ENCODE data around the gene SHISAL1. TPM values are rescaled to one million over a fixed set of nuclear protein-coding genes. Genes with fewer than 3 reads are reported as not detected.
A peak's percentile ranks its signal among the peaks of the same experiment; 100 is the strongest.

The SHISAL1 gene
- total RNA-seq, 1 donor from 2014 or later, result 7.5 TPM

- Mint-ChIP-seq H3K27ac (ENCODE audit: unreplicated experiment) (no peak overlapping the region), H3K4me3 (ENCODE audit: unreplicated experiment) (no peak overlapping the region), H3K36me3 (ENCODE audit: low read depth) (peaks cover 28% of the 10 kb centered on the region), H3K9me3 (ENCODE audit: low read depth) (peaks cover 17% of the 10 kb centered on the region), H3K27me3 (ENCODE audit: low read depth) (peaks cover 19% of the 10 kb centered on the region), H3K4me1 (ENCODE audit: low read depth) (no peaks in the 10 kb centered on the region)
- TF ChIP-seq CTCF (IDR thresholded peaks at IDR 0.05), result no peak
- DNase-seq (ENCODE audit: low spot score), result peak; percentile 72
Measured at GRCh38 chr22:44247923-44248892, 64.5 kb downstream of the SHISAL1 start.

- H3K4me3 Mint-ChIP-seq (ENCODE audit: unreplicated experiment), result no peak overlapping the region
- H3K36me3 Mint-ChIP-seq (ENCODE audit: low read depth), result peaks cover 27% of the 10 kb centered on the region
- H3K4me1 Mint-ChIP-seq (ENCODE audit: low read depth), result no peaks in the 10 kb centered on the region
- no peak for TF ChIP-seq CTCF (IDR thresholded peaks at IDR 0.05)
- H3K9me3 Mint-ChIP-seq (ENCODE audit: low read depth), result peaks cover 17% of the 10 kb centered on the region
- peak; percentile 35 for DNase-seq (ENCODE audit: low spot score)
- peaks cover 23% of the 10 kb centered on the region for H3K27me3 Mint-ChIP-seq (ENCODE audit: low read depth)
- no peak overlapping the region for H3K27ac Mint-ChIP-seq (ENCODE audit: unreplicated experiment)
Measured at GRCh38 chr22:44247346-44247745, 65.4 kb downstream of the SHISAL1 start.

GRCh38 chr22:44246615-44247326, 66.0 kb downstream of the SHISAL1 start:
- H3K4me3 Mint-ChIP-seq (ENCODE audit: unreplicated experiment), result no peak overlapping the region
- H3K27ac Mint-ChIP-seq (ENCODE audit: unreplicated experiment), result no peak overlapping the region
- TF ChIP-seq CTCF (IDR thresholded peaks at IDR 0.05), result no peak
- DNase-seq (ENCODE audit: low spot score), result no peak
- peaks cover 29% of the 10 kb centered on the region for H3K36me3 Mint-ChIP-seq (ENCODE audit: low read depth)
- H3K4me1 Mint-ChIP-seq (ENCODE audit: low read depth), result no peaks in the 10 kb centered on the region
- peaks cover 29% of the 10 kb centered on the region for H3K27me3 Mint-ChIP-seq (ENCODE audit: low read depth)
- peaks cover 17% of the 10 kb centered on the region for H3K9me3 Mint-ChIP-seq (ENCODE audit: low read depth)

GRCh38 chr22:44245867-44246266, 66.9 kb downstream of the SHISAL1 start:
- no peaks in the 10 kb centered on the region for H3K4me1 Mint-ChIP-seq (ENCODE audit: low read depth)
- peaks cover 15% of the 10 kb centered on the region for H3K9me3 Mint-ChIP-seq (ENCODE audit: low read depth)
- H3K27ac Mint-ChIP-seq (ENCODE audit: unreplicated experiment), result no peak overlapping the region
- no peak for TF ChIP-seq CTCF (IDR thresholded peaks at IDR 0.05)
- peaks cover 29% of the 10 kb centered on the region for H3K36me3 Mint-ChIP-seq (ENCODE audit: low read depth)
- peak; percentile 28 for DNase-seq (ENCODE audit: low spot score)
- H3K27me3 Mint-ChIP-seq (ENCODE audit: low read depth), result peaks cover 35% of the 10 kb centered on the region
- H3K4me3 Mint-ChIP-seq (ENCODE audit: unreplicated experiment), result no peak overlapping the region

GRCh38 chr22:44245438-44245837, 67.3 kb downstream of the SHISAL1 start:
- Mint-ChIP-seq H3K4me1 (ENCODE audit: low read depth) (no peaks in the 10 kb centered on the region), H3K9me3 (ENCODE audit: low read depth) (peaks cover 13% of the 10 kb centered on the region), H3K4me3 (ENCODE audit: unreplicated experiment) (no peak overlapping the region), H3K36me3 (ENCODE audit: low read depth) (peaks cover 28% of the 10 kb centered on the region), H3K27me3 (ENCODE audit: low read depth) (peaks cover 39% of the 10 kb centered on the region), H3K27ac (ENCODE audit: unreplicated experiment) (no peak overlapping the region)
- peak; percentile 58 for DNase-seq (ENCODE audit: low spot score)
- TF ChIP-seq CTCF (IDR thresholded peaks at IDR 0.05), result no peak
